ENCODE results near the gene ZNF76.
"Not testable (repeated sequence)": the region's sequence is repeated elsewhere in the genome, so short reads cannot be mapped to it uniquely, and the experiment has no call there.

Gene ZNF76

DNA sequence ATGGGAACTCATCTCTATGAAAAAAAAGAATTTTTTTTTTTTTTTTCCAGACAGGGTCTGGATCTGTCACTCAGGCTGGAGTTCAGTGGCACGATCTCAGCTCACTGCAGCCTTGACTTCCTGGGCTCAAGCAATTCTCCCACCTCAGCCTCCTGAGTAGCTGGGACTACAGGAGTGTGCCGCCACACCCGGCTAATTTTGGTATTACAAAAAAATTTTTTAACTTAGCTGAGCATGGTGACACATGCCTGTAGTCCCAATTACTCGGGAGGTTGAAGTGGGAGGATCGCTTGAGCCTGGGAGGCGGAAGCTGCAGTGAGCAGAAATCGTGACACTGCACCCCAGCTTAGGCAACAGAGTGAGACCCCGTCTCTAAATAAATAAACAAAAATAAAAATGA is 45.6 kb downstream of the ZNF76 start:
- Histone ChIP-seq H3K4me1 (ENCODE audit: control insufficient read depth, insufficient read depth, low read length) (peaks cover 8% of the 10 kb centered on the region), H3K9ac (ENCODE audit: low read depth, low read length) (no peak overlapping the region), H3K4me3 (ENCODE audit: low read length) (no peak overlapping the region), H3K27me3 (ENCODE audit: control insufficient read depth, insufficient read depth, low read length) (peaks cover 12% of the 10 kb centered on the region), H3K36me3 (ENCODE audit: insufficient read depth, low read length) (no peaks in the 10 kb centered on the region), H3K9me3 (replicated peaks; ENCODE audit: low read length) (no peaks in the 10 kb centered on the region), H3K4me2 (ENCODE audit: low read length) (no peak overlapping the region)

DNA sequence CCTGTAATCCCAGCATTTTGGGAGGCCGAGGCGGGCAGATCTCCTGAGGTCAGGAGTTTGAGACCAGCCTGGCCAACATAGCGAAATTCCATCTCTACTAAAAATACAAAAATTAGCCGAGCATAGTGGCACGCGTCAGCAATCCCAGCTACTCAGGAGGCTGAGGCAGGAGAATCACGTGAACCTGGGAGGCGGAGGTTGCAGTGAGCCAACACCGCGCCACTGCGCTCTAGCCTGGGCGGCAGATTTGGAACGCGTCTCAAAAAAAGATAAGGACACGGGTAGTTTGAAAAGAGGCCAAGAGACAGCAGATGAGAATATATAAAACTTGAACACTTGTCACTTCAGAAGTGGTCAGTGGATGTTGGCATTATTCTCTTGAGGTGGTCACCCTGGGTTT is 47.6 kb downstream of the ZNF76 start:
- not testable (repeated sequence) for H3K4me1 ChIP-seq (ENCODE audit: control insufficient read depth, insufficient read depth, low read length); H3K4me2 ChIP-seq (ENCODE audit: low read length); H3K4me3 ChIP-seq (ENCODE audit: low read length); H3K9ac ChIP-seq (ENCODE audit: low read depth, low read length); H3K9me3 ChIP-seq (replicated peaks; ENCODE audit: low read length); H3K36me3 ChIP-seq (ENCODE audit: insufficient read depth, low read length)
- H3K27me3 ChIP-seq (ENCODE audit: control insufficient read depth, insufficient read depth, low read length): peaks cover 28% of the 10 kb centered on the region

DNA sequence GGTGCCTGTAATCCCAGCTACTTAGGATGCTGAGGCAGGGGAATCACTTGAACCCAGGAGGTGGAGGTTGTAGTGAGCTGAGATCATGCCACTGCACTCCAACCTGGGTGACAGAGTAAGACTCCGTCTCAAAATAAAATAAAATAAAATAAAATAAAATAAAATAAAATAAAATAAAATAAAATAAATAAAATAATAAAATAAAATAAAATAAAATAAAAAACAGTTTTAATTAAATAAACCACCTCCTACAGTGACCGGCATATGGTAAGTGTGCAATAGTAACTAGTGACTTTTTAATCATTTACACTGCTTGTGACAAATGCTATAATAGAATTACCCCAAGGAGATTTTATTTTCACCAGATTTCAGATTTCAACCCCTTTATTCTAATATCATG is 49.0 kb downstream of the ZNF76 start:
- not testable (repeated sequence) for H3K4me3 ChIP-seq (ENCODE audit: low read length); H3K9ac ChIP-seq (ENCODE audit: low read depth, low read length); H3K9me3 ChIP-seq (replicated peaks; ENCODE audit: low read length); H3K36me3 ChIP-seq (ENCODE audit: insufficient read depth, low read length); H3K4me1 ChIP-seq (ENCODE audit: control insufficient read depth, insufficient read depth, low read length); H3K4me2 ChIP-seq (ENCODE audit: low read length)
- peaks cover 37% of the 10 kb centered on the region for H3K27me3 ChIP-seq (ENCODE audit: control insufficient read depth, insufficient read depth, low read length)

DNA sequence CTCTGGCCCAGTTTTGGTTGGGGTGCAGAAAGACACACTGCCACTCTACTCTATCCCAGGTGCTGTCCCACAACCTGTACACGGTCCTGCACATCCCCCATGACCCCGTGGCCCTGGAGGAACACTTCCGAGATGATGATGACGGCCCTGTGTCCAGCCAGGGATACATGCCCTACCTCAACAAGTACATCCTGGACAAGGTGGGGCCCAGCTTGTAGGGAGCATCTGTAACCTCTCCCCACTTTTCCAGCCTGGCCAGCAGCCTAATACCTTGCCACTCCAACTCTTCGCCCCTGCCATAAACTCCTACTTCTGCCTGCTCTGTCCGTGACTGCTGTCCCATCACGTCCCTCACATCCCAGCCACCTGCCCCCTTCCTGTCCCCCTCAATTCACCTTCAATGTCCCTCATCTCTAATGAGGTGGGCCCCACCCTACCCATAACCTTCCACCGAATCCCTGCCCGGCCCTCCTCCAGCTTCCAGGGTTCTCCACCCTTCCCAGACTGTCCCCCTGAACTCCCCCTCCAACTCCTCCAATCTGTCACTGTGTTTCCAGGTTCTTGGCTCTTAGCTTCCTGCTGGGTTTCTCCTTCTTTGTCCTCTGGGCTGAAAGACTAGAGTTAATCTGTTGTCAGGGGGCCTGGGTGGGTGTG is 50.2 kb downstream of the ZNF76 start:
- no peak overlapping the region for H3K4me2 ChIP-seq (ENCODE audit: low read length)
- H3K36me3 ChIP-seq (ENCODE audit: insufficient read depth, low read length): no peaks in the 10 kb centered on the region
- no peaks in the 10 kb centered on the region for H3K4me1 ChIP-seq (ENCODE audit: control insufficient read depth, insufficient read depth, low read length)
- no peaks in the 10 kb centered on the region for H3K9me3 ChIP-seq (replicated peaks; ENCODE audit: low read length)
- no peak overlapping the region for H3K9ac ChIP-seq (ENCODE audit: low read depth, low read length)
- H3K27me3 ChIP-seq (ENCODE audit: control insufficient read depth, insufficient read depth, low read length): peaks cover 38% of the 10 kb centered on the region
- no peak overlapping the region for H3K4me3 ChIP-seq (ENCODE audit: low read length)

DNA sequence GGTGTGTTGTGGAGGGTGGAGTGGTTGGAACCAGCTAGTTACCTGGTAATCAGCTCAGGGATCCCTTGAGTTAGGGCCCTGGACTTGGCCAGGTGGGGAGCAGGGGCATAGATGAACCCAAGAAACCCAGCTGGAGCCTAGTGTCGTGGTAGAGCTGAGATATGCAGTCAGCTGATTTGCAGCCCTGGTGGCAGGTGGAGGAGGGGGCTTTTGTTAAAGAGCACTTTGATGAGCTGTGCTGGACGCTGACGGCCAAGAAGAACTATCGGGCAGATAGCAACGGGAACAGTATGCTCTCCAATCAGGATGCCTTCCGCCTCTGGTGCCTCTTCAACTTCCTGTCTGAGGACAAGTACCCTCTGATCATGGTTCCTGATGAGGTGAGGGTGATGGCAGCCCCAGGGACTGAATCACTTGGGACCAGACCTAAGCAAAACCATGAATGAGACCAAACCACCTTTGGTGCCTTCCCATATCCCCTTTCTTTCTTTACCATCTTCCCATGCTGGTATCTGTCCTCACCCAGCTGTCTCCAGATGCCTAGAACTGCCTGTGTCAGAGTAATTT is 50.8 kb downstream of the ZNF76 start:
- Histone ChIP-seq H3K9ac (ENCODE audit: low read depth, low read length) (no peak overlapping the region), H3K27me3 (ENCODE audit: control insufficient read depth, insufficient read depth, low read length) (peaks cover 44% of the 10 kb centered on the region), H3K4me3 (ENCODE audit: low read length) (no peak overlapping the region), H3K9me3 (replicated peaks; ENCODE audit: low read length) (no peaks in the 10 kb centered on the region), H3K4me2 (ENCODE audit: low read length) (no peak overlapping the region), H3K36me3 (ENCODE audit: insufficient read depth, low read length) (no peaks in the 10 kb centered on the region), H3K4me1 (ENCODE audit: control insufficient read depth, insufficient read depth, low read length) (no peaks in the 10 kb centered on the region)

DNA sequence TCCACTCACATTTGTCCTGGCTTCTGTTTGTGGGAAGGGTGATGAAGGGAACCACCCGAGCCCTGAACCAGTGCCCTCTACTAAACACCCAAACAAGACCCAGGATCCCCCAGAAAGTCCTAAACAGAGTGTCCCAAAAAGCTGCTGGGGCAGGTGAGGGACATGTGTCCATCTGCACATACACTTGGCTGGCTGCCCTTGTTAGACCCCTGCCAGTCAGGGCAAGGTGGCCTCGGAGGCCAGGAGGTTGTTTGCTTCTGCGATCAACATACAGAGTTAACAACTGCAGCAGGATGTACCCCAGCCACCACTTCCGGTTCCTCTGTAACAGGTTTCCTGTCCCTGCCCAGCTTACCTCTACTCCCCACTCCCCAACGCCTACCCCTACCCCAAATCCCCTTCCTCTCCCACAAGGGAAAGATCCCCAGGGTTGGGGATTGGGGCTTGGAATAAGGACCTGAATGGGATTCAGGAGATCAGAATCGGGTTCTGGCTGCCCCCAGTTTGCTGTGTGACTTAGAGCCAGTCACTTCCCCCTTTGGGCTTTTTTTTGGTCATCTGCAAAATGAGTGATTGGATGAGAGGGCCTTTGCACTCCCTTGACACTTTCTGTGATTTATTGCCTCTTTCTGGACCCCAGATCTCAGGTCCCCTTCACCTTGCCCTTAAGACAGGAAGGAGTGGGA is 52.0 kb downstream of the ZNF76 start:
- Histone ChIP-seq H3K4me1 (ENCODE audit: control insufficient read depth, insufficient read depth, low read length) (no peaks in the 10 kb centered on the region), H3K9ac (ENCODE audit: low read depth, low read length) (no peak overlapping the region), H3K27me3 (ENCODE audit: control insufficient read depth, insufficient read depth, low read length) (peaks cover 47% of the 10 kb centered on the region), H3K9me3 (replicated peaks; ENCODE audit: low read length) (no peaks in the 10 kb centered on the region), H3K4me3 (ENCODE audit: low read length) (no peak overlapping the region), H3K36me3 (ENCODE audit: insufficient read depth, low read length) (no peaks in the 10 kb centered on the region), H3K4me2 (ENCODE audit: low read length) (no peak overlapping the region)

DNA sequence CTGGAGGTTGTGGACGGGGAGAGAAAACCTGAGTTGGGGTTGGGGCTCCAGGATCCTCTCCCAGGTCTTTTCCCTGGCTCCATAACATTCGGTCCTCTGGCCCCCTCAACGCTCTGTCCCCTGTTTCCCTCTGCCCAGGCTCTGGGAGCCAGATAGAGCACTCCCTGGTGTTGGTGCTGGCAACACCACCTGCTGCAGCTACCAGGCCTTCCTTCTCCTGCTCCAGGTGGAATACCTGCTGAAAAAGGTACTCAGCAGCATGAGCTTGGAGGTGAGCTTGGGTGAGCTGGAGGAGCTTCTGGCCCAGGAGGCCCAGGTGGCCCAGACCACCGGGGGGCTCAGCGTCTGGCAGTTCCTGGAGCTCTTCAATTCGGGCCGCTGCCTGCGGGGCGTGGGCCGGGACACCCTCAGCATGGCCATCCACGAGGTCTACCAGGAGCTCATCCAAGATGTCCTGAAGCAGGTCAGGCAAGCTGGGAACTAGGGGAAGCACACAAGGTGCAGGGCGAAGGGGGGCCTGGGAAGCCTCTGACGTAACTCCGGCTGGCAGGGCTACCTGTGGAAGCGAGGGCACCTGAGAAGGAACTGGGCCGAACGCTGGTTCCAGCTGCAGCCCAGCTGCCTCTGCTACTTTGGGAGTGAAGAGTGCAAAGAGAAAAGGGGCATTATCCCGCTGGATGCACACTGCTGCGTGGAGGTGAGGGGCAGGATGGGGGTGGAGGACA is 52.7 kb downstream of the ZNF76 start:
- Histone ChIP-seq H3K9ac (ENCODE audit: low read depth, low read length) (no peak overlapping the region), H3K9me3 (replicated peaks; ENCODE audit: low read length) (no peaks in the 10 kb centered on the region), H3K4me1 (ENCODE audit: control insufficient read depth, insufficient read depth, low read length) (no peaks in the 10 kb centered on the region), H3K4me3 (ENCODE audit: low read length) (no peak overlapping the region), H3K27me3 (ENCODE audit: control insufficient read depth, insufficient read depth, low read length) (peaks cover 54% of the 10 kb centered on the region), H3K4me2 (ENCODE audit: low read length) (no peak overlapping the region), H3K36me3 (ENCODE audit: insufficient read depth, low read length) (no peaks in the 10 kb centered on the region)

DNA sequence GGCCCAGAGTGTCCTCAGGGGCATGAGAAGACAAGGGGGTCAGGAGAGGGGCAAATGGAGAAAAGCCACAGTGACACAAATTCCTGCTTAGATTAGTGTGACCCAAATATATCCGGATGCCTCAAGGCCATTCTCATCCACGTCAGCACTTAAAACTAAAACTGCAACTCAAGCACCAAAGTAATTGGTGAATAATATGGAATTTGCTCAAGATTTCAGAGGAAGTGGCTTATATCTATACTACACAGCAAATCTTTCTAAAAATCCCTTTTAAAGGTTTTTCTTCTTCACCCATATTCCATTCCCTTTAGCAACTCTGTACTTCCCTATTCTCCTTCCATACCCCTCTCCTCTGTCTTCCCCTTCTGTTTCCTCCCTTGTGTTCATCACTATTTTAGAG is 53.3 kb downstream of the ZNF76 start:
- Histone ChIP-seq H3K9ac (ENCODE audit: low read depth, low read length) (no peak overlapping the region), H3K4me3 (ENCODE audit: low read length) (no peak overlapping the region), H3K4me2 (ENCODE audit: low read length) (no peak overlapping the region), H3K4me1 (ENCODE audit: control insufficient read depth, insufficient read depth, low read length) (peaks cover 3% of the 10 kb centered on the region), H3K9me3 (replicated peaks; ENCODE audit: low read length) (no peaks in the 10 kb centered on the region), H3K27me3 (ENCODE audit: control insufficient read depth, insufficient read depth, low read length) (peaks cover 55% of the 10 kb centered on the region), H3K36me3 (ENCODE audit: insufficient read depth, low read length) (no peaks in the 10 kb centered on the region)

DNA sequence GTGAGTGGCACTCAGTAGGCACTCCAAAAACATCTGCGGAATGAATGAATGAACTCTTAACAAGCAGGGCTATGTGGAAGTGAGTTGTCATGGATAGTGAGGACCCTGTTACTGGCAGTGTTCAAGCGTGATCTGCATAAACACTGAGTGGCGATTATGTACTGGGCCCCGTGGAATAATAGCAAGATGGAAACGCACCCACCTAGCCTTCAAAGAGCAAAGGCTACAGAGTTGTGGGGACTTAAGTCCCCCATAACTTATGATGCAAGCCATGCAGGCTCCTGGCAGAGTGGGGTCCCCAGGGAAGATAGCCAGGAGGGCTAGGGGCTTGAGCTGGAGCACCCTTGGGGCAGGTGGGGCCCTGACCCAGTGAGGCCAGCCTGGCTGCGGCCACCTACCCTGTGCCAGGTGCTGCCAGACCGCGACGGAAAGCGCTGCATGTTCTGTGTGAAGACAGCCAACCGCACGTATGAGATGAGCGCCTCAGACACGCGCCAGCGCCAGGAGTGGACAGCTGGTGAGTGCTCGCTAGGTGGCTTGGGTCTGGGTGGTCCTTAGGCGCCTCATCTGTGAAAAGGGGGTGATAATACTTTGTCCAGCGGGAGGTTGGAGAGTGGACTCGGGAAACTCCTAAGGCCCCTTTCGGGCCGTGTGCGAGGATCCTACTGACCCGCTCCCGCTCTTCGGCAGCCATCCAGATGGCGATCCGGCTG is 58.1 kb downstream of the ZNF76 start:
- peak overlapping the region; percentile 10 for H3K9ac ChIP-seq (ENCODE audit: low read depth, low read length)
- H3K36me3 ChIP-seq (ENCODE audit: insufficient read depth, low read length): no peaks in the 10 kb centered on the region
- peak overlapping the region; percentile 97 for H3K4me2 ChIP-seq (ENCODE audit: low read length)
- H3K27me3 ChIP-seq (ENCODE audit: control insufficient read depth, insufficient read depth, low read length): peaks cover 36% of the 10 kb centered on the region
- H3K4me3 ChIP-seq (ENCODE audit: low read length): peak overlapping the region; percentile 83
- H3K4me1 ChIP-seq (ENCODE audit: control insufficient read depth, insufficient read depth, low read length): peaks cover 11% of the 10 kb centered on the region
- no peaks in the 10 kb centered on the region for H3K9me3 ChIP-seq (replicated peaks; ENCODE audit: low read length)

DNA sequence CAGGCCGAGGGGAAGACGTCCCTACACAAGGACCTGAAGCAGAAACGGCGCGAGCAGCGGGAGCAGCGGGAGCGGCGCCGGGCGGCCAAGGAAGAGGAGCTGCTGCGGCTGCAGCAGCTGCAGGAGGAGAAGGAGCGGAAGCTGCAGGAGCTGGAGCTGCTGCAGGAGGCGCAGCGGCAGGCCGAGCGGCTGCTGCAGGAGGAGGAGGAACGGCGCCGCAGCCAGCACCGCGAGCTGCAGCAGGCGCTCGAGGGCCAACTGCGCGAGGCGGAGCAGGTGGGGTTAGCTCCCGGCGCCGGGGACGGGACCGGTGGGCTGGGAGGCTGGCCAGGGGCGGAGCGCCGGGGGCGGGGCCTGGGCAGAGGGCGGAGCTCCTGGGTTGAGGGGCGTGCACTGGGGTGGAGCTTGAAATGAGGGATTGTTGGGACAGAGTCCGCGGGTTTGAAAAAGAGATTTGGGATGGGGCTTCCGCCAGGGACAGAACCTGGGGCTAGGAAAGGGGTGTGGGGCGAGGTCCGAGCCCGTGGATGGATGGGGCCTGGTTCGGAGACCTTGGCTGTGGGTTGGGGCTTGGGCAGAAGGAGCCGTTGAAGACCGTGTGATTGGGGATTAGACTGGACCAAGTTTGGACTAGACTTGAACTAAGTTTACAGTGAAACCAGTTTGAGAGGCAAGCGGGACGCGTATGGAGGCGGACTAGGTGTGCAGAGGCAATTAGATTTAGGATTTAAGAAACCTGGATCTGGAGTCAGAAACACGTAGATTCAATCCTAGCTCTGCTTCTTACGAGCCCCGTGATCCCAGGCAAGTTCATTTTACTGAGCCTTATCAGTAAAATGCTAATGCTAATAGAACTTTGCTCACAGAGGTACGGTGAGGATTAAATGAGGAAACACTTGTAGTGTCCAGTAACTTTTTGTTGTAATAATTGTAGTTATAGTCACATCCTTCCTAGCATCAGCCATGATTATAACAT is 58.9 kb downstream of the ZNF76 start:
- H3K36me3 ChIP-seq (ENCODE audit: insufficient read depth, low read length): no peaks in the 10 kb centered on the region
- H3K4me2 ChIP-seq (ENCODE audit: low read length): peak overlapping the region; percentile 97
- peaks cover 11% of the 10 kb centered on the region for H3K4me1 ChIP-seq (ENCODE audit: control insufficient read depth, insufficient read depth, low read length)
- H3K4me3 ChIP-seq (ENCODE audit: low read length): peak overlapping the region; percentile 83
- peak overlapping the region; percentile 56 for H3K9ac ChIP-seq (ENCODE audit: low read depth, low read length)
- no peaks in the 10 kb centered on the region for H3K9me3 ChIP-seq (replicated peaks; ENCODE audit: low read length)
- peaks cover 31% of the 10 kb centered on the region for H3K27me3 ChIP-seq (ENCODE audit: control insufficient read depth, insufficient read depth, low read length)
